Nephron progenitor cell (in vitro differentiated cells): ENCODE measurements around the gene SLC9A1.

Experiments
- DNase-seq: peaks from one replicate; pipeline ENCODE4 v3.0.0; 2021
- H3K27ac Mint-ChIP-seq: 2 replicates; pipeline ENCODE4 v1.8.0; 2021; ENCODE audit warnings: mild to moderate bottlenecking, moderate library complexity, mixed read lengths
- H3K27me3 Mint-ChIP-seq: 2 replicates; pipeline ENCODE4 v1.8.0; 2021; ENCODE audit warnings: mild to moderate bottlenecking, low read depth, mixed read lengths; ENCODE audit not compliant: poor library complexity
- H3K36me3 Mint-ChIP-seq: 2 replicates; pipeline ENCODE4 v1.8.0; 2021; ENCODE audit warnings: low read depth, mixed read lengths
- H3K4me1 Mint-ChIP-seq: 2 replicates; pipeline ENCODE4 v1.8.0; 2021; ENCODE audit warnings: mixed read lengths
- H3K4me3 Mint-ChIP-seq: 2 replicates; pipeline ENCODE4 v1.8.0; 2021; ENCODE audit warnings: mild to moderate bottlenecking, moderate library complexity, mixed read lengths
- H3K9me3 Mint-ChIP-seq: 2 replicates; pipeline ENCODE4 v1.8.0; 2021; ENCODE audit warnings: mild to moderate bottlenecking, moderate library complexity, mixed read lengths
- TF ChIP-seq, protein P1 (sequence below): fragments of 200-600 bp; sonication (generic); IDR thresholded peaks from 2 replicates; pipeline ENCODE4 v1.5.0; 2021; ENCODE audit warnings: antibody characterized with exemption

The SLC9A1 gene

DNA sequence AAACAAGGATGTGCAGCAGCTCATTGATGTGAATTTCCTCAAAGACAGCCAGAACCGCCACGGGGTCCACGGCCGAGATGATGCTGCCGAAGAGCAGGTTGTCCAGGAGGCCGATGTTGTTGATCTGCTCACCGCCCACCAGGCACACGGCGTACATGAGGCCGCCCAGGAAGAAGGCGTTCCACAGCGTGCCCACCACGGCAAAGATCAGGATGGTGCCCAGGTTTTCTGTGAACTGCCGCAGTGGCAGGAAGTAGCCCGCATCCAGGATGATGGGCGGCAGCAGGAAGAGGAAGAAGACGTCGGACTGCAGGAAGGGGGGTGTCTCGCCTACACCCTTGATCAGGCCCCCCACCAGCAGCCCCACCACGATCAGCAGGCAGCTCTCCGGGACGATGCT, 41.1 kb downstream of the SLC9A1 start:
- Mint-ChIP-seq H3K36me3 (peaks cover 6% of the 10 kb centered on the region), H3K9me3 (no peaks in the 10 kb centered on the region), H3K4me1 (peaks cover 33% of the 10 kb centered on the region), H3K27me3 (peaks cover 2% of the 10 kb centered on the region), H3K4me3 (no peak overlapping the region), H3K27ac (no peak overlapping the region)
- DNase-seq, result no peak
- TF ChIP-seq, protein P1, sequence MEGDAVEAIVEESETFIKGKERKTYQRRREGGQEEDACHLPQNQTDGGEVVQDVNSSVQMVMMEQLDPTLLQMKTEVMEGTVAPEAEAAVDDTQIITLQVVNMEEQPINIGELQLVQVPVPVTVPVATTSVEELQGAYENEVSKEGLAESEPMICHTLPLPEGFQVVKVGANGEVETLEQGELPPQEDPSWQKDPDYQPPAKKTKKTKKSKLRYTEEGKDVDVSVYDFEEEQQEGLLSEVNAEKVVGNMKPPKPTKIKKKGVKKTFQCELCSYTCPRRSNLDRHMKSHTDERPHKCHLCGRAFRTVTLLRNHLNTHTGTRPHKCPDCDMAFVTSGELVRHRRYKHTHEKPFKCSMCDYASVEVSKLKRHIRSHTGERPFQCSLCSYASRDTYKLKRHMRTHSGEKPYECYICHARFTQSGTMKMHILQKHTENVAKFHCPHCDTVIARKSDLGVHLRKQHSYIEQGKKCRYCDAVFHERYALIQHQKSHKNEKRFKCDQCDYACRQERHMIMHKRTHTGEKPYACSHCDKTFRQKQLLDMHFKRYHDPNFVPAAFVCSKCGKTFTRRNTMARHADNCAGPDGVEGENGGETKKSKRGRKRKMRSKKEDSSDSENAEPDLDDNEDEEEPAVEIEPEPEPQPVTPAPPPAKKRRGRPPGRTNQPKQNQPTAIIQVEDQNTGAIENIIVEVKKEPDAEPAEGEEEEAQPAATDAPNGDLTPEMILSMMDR, result no peak

GRCh38 chr1:27111626-27112573, 43.0 kb downstream of the SLC9A1 start:
- peaks cover 6% of the 10 kb centered on the region for H3K36me3 Mint-ChIP-seq
- no peaks in the 10 kb centered on the region for H3K27me3 Mint-ChIP-seq
- peaks cover 14% of the 10 kb centered on the region for H3K4me1 Mint-ChIP-seq
- TF ChIP-seq, protein P1, result no peak
- peak; percentile 26 for DNase-seq
- H3K9me3 Mint-ChIP-seq, result no peaks in the 10 kb centered on the region
- H3K4me3 Mint-ChIP-seq, result no peak overlapping the region
- H3K27ac Mint-ChIP-seq, result peak overlapping the region; percentile 83

DNA sequence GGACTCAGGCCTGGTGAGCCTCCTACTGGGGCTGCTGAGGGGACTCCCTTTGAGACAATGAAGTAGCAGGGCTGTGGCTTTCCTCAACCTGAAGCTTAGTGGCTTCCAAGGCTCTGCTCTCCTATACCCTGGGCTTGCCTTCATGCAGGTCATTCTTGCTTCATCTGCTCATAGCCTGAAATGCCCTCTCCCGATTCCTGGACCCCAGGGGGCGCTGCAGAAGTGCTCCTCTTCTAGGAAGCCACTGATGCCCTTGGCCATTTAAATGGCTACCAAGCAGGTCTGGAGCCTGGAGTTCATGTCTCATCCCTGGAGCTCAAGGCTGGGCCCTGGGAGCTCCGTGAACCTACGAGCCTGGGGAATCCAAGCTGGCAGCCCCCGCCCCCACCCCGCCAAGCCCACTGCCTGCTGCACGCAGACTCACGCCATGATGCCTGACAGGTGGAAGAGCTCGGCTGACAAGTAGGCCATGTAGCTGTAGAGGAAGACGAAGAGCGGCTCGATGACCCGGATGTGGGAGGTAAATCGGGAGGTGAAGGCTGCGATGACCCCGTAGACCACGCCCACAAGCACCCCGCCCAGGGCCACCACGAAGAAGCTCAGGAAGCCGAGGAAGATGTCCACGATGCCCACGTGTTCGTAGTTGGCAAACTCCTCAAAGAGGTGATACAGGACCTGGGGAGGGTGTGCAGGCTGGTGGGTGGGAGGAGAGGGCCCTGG, 45.7 kb downstream of the SLC9A1 start:
- Mint-ChIP-seq H3K9me3 (no peaks in the 10 kb centered on the region), H3K27ac (no peak overlapping the region), H3K36me3 (peaks cover 10% of the 10 kb centered on the region), H3K4me3 (no peak overlapping the region), H3K4me1 (peaks cover 19% of the 10 kb centered on the region), H3K27me3 (peaks cover 3% of the 10 kb centered on the region)
- peak; percentile 35 for DNase-seq
- TF ChIP-seq, protein P1, result no peak

DNA sequence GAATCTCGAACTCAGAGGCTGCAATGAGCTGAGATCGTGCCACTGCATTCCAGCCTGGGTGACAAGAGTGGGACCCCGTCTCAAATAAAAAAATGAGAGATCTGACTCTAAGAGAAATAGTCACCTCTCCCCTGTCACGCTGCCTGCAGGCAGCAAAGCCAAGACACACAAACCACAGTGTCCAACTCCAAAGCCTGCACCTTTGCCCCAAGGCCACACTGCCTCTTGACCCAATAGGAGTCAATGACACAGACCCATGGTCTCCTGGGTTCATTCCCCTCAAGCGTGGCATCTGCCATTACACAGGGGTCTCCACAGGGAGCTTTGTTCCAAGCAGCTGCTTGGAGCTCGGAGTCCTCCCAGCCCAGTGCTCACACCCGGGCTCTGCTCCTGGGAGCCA, 46.3 kb downstream of the SLC9A1 start:
- H3K4me1 Mint-ChIP-seq, result peaks cover 19% of the 10 kb centered on the region
- TF ChIP-seq, protein P1, result no peak
- peaks cover 10% of the 10 kb centered on the region for H3K36me3 Mint-ChIP-seq
- no peaks in the 10 kb centered on the region for H3K9me3 Mint-ChIP-seq
- H3K27me3 Mint-ChIP-seq, result peaks cover 3% of the 10 kb centered on the region
- DNase-seq, result no peak
- H3K27ac Mint-ChIP-seq, result no peak overlapping the region
- no peak overlapping the region for H3K4me3 Mint-ChIP-seq

DNA sequence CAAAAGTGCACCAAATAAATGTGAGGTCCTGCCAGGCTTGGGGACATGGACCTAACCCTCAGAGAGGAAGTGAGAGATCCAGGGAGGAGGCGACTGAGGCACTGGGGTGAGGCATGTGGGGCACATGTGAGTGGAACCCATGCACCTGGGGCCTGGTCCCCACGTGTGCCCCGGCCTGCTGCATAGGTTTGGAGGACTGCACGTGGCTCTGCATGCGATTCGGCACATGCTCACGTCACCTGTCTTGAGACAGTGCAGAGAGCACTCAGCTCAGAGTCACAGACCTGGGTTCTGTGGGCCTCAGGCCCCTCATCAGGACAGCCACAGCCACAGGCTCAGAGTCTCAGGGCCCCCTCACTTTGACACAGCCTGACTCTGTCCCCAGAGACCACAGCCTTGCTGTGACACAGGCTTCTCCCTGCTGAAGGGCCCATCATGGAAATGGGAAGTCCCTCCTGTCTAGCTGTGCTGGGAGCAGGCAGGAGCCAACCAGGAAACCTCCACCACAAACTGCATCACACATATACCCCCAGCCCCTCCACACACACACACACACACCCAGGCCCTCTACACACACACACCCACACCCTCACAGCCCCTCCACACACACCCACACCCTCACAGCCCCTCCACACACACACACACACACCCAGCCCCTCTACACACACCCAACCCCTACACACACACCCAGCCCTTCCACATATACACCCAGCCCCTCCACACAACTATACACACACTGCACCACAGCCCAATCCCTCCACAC, 48.2 kb downstream of the SLC9A1 start:
- Mint-ChIP-seq H3K4me1 (peaks cover 9% of the 10 kb centered on the region), H3K27me3 (peaks cover 3% of the 10 kb centered on the region), H3K27ac (peak overlapping the region; percentile 64), H3K9me3 (no peaks in the 10 kb centered on the region), H3K36me3 (peaks cover 10% of the 10 kb centered on the region), H3K4me3 (no peak overlapping the region)
- DNase-seq, result no peak
- TF ChIP-seq, protein P1, result no peak
